Right lobe of liver (tissue), 4 donors: Measurements from ENCODE around the gene CLEC16A.

Experiments
- POLR2A ChIP-seq: fragments of 450-650 bp; IDR thresholded peaks from one replicate; pipeline ENCODE4 v1.6.1; 2017; ENCODE audit warnings: antibody characterized with exemption, mild to moderate bottlenecking
- TF ChIP-seq, protein P1 (sequence below), 4 donors: fragments of 200-600 bp in 3 of 4; fragments of 450-650 bp in 1 of 4; IDR thresholded peaks; one replicate each; pipeline versions ENCODE4 v1.5.1 to v1.8.0; 2016 to 2022; ENCODE audit warnings: antibody characterized with exemption in 4 of 4, mild to moderate bottlenecking in 2 of 4
- donor health status: DM: no; HTN: no; CAD: no.
- donor health status: DM: no; HTN: no; CAD: no.
- donor health status: DM: no; HTN: yes; CAD: no.

DNA sequence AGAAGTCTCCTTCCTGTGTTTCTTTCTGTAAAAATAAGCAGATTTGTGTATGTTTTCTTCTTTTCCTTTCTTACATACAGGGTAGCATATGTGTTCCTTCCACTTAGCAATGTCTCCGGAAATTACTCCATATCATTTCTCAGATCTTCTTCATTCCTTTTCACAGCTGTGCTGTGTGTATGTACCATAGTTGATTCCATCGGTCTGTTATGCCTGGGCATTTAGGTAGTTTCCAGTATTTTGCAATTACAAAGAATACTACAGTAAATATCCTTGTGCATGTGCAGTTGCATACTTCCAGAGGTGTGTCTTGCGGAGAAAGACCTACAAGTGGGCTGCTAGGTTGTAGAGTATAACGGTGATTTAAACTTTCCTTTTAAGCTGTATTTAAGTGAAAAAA lies 69.8 kb downstream of the CLEC16A start:
- TF ChIP-seq, protein P1, sequence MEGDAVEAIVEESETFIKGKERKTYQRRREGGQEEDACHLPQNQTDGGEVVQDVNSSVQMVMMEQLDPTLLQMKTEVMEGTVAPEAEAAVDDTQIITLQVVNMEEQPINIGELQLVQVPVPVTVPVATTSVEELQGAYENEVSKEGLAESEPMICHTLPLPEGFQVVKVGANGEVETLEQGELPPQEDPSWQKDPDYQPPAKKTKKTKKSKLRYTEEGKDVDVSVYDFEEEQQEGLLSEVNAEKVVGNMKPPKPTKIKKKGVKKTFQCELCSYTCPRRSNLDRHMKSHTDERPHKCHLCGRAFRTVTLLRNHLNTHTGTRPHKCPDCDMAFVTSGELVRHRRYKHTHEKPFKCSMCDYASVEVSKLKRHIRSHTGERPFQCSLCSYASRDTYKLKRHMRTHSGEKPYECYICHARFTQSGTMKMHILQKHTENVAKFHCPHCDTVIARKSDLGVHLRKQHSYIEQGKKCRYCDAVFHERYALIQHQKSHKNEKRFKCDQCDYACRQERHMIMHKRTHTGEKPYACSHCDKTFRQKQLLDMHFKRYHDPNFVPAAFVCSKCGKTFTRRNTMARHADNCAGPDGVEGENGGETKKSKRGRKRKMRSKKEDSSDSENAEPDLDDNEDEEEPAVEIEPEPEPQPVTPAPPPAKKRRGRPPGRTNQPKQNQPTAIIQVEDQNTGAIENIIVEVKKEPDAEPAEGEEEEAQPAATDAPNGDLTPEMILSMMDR (IDR thresholded peaks at IDR 0.05): no peak
- no peak for TF ChIP-seq POLR2A
